Ascending aorta (tissue), 2 donors: ENCODE results near the gene RUNX3. TPM values are rescaled to one million over a fixed set of nuclear protein-coding genes. Genes with fewer than 3 reads are reported as not detected.

Experiments
- DNase-seq, 2 donors: peaks; one replicate each; pipeline ENCODE4 v3.0.0-alpha.2; 2019; ENCODE audit warnings: low spot score in 2 of 2
- H3K27ac ChIP-seq, 2 donors: fragments of 200-600 bp; sonication (generic); one replicate each; pipeline ENCODE4 v1.5.1; 2016 to 2017; ENCODE audit warnings: mild to moderate bottlenecking in 1 of 2
- H3K27me3 ChIP-seq: fragments of 200-600 bp; sonication (generic); one replicate; pipeline ENCODE4 v1.5.1; 2017
- H3K36me3 ChIP-seq, 2 donors: fragments of 200-600 bp; sonication (generic); one replicate each; pipeline ENCODE4 v1.5.1; 2016
- H3K4me1 ChIP-seq, 2 donors: fragments of 200-600 bp; sonication (generic); one replicate each; pipeline ENCODE4 v1.5.1; 2016 to 2017; ENCODE audit warnings: mild to moderate bottlenecking in 1 of 2
- H3K4me3 ChIP-seq, 2 donors: fragments of 200-600 bp; sonication (generic); one replicate each; pipeline ENCODE4 v1.5.1; 2016 to 2017; ENCODE audit warnings: mild to moderate bottlenecking in 1 of 2
- H3K9me3 ChIP-seq, 2 donors: fragments of 200-600 bp; sonication (generic); one replicate each; pipeline ENCODE4 v1.5.1; 2016
- intact Hi-C: fragments of 100-400 bp; cut with DNase I; formaldehyde crosslinking; loops from one replicate; pipeline ENCODE4 v1.15.1; 2023
- total RNA-seq: library from RNA; depleted of rRNA; stranded (reverse); fragments of >200 nt; gene quantifications from one replicate; pipeline ENCODE4 v1.1.0, GENCODE V29; 2016
- TF ChIP-seq, protein P1 (sequence below), 3 experiments: fragments of 200-600 bp in 2 of 3; fragments of 450-650 bp in 1 of 3; sonication (generic) in 2 of 3; IDR thresholded peaks; one replicate each; pipeline ENCODE4 v1.5.1; 2016 to 2019; ENCODE audit warnings: antibody characterized with exemption in 3 of 3, mild to moderate bottlenecking in 1 of 3, moderate library complexity in 1 of 3

Gene RUNX3
- total RNA-seq, 1 donor from 2014 or later, result 0.21 TPM

DNA sequence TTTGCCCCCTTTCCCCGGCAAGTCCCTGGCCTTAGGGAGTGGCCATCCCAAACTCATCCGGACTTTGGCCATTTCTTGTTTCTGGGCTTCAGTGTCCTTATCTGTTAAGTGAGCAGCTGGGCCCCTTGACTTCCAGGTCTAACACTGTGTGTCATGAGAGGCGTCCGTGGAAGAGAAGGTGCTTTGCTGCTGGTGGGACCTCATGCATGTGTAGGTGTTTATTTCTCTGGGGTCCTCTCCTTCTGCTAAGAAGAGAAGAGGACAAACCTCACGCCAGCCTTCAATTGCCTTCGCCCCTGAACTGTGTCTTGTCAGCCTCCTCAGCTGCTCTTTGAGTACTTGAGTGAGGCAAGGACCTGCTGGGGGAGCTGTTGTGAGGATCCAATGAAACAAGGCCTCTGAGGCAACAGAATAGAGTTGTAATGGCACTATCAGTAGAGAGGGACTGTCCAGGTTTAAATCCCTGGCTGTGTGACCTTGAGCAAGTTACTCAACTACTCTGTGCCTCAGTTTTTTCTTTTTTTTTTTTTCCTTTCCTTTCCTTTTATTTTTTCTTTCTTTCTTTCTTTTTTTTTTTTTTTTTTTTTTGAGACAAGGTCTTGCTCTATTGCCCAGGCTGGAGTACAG is 72.5 kb downstream of the RUNX3 start:
- TF ChIP-seq, protein P1, sequence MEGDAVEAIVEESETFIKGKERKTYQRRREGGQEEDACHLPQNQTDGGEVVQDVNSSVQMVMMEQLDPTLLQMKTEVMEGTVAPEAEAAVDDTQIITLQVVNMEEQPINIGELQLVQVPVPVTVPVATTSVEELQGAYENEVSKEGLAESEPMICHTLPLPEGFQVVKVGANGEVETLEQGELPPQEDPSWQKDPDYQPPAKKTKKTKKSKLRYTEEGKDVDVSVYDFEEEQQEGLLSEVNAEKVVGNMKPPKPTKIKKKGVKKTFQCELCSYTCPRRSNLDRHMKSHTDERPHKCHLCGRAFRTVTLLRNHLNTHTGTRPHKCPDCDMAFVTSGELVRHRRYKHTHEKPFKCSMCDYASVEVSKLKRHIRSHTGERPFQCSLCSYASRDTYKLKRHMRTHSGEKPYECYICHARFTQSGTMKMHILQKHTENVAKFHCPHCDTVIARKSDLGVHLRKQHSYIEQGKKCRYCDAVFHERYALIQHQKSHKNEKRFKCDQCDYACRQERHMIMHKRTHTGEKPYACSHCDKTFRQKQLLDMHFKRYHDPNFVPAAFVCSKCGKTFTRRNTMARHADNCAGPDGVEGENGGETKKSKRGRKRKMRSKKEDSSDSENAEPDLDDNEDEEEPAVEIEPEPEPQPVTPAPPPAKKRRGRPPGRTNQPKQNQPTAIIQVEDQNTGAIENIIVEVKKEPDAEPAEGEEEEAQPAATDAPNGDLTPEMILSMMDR (IDR thresholded peaks at IDR 0.05), result no peak
- H3K4me3 ChIP-seq, result no peak overlapping the region
- H3K4me1 ChIP-seq, result no peaks in the 10 kb centered on the region
- H3K36me3 ChIP-seq, result no peaks in the 10 kb centered on the region
- no peak overlapping the region for H3K27ac ChIP-seq
- no peaks in the 10 kb centered on the region for H3K9me3 ChIP-seq
- intact Hi-C loops, result no loop called here
- DNase-seq, result no peak
- H3K27me3 ChIP-seq, result no peaks in the 10 kb centered on the region

GRCh38 chr1:24856787-24857506 is 73.1 kb downstream of the RUNX3 start:
- no peak for DNase-seq
- no peaks in the 10 kb centered on the region for H3K9me3 ChIP-seq
- H3K27me3 ChIP-seq, result no peaks in the 10 kb centered on the region
- H3K4me3 ChIP-seq, result no peak overlapping the region
- no peaks in the 10 kb centered on the region for H3K4me1 ChIP-seq
- intact Hi-C loops, result no loop called here
- no peaks in the 10 kb centered on the region for H3K36me3 ChIP-seq
- H3K27ac ChIP-seq, result no peak overlapping the region
- TF ChIP-seq, protein P1 (IDR thresholded peaks at IDR 0.05), result no peak

DNA sequence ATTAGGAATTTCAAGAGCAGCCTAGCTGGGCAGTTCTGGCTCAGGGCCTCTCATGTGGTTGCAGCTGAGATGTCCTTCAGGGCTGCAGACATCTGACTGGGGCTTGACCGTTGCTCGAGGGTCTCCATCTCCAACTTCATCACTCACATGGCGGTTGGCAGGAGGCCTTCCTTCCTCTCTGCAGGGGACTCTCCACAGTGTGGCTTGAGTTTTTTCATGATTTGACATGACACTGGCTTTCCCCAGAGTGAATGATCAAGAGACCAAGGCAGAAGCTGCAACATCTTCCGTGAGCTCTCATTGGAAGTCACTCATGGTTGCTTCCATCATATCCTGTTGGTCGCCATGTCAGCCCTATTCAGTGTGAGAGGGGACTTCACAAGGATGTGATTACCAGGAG is 74.6 kb downstream of the RUNX3 start:
- intact Hi-C loops, result no loop called here
- Histone ChIP-seq H3K4me3 (no peak overlapping the region), H3K36me3 (no peaks in the 10 kb centered on the region), H3K4me1 (no peaks in the 10 kb centered on the region), H3K27ac (no peak overlapping the region), H3K27me3 (no peaks in the 10 kb centered on the region), H3K9me3 (no peaks in the 10 kb centered on the region)
- TF ChIP-seq, protein P1 (IDR thresholded peaks at IDR 0.05), result no peak
- DNase-seq, result no peak

DNA sequence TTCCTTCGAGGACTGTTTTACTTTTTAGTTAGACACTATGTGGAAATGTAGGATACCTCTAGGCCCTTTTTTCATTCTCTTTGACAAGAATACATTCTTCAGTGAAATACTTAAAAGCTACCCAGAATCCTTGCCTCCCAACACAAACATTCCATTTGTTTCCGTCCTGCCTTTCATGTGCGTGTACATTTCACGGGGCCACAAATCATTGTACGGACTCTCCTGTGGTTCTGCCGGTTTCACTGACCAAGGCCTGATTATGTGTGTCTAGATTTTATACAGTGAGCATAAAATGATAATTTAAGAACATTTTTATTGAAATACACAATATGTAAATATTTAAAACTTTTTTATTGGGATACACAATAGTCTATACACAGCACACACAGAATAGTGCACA is 76.4 kb downstream of the RUNX3 start:
- Histone ChIP-seq H3K27ac (no peak overlapping the region), H3K36me3 (no peaks in the 10 kb centered on the region), H3K27me3 (no peaks in the 10 kb centered on the region), H3K4me1 (peaks cover 0 to 1% of the 10 kb centered on the region in 2 donors), H3K4me3 (no peak overlapping the region), H3K9me3 (no peaks in the 10 kb centered on the region)
- TF ChIP-seq, protein P1 (IDR thresholded peaks at IDR 0.05), result no peak
- no peak for DNase-seq
- intact Hi-C loops, result no loop called here

GRCh38 chr1:24850328-24850920 is 79.7 kb downstream of the RUNX3 start:
- no peaks in the 10 kb centered on the region for H3K9me3 ChIP-seq
- H3K4me1 ChIP-seq, result peaks cover 0 to 14% of the 10 kb centered on the region in 2 donors
- H3K4me3 ChIP-seq, result no peak overlapping the region
- DNase-seq, result no peak
- peaks cover 6 to 11% of the 10 kb centered on the region in 2 donors for H3K36me3 ChIP-seq
- TF ChIP-seq, protein P1 (IDR thresholded peaks at IDR 0.05), result no peak
- no peak overlapping the region for H3K27ac ChIP-seq
- intact Hi-C loops, result no loop called here
- H3K27me3 ChIP-seq, result no peaks in the 10 kb centered on the region
